GM19468 (cell line): ENCODE results near the gene SGSH.
"Not testable (repeated sequence)": the region's sequence is repeated elsewhere in the genome, so short reads cannot be mapped to it uniquely, and the experiment has no call there.

Source experiments
- ATAC-seq: cut with Tn5 transposase; IDR thresholded peaks from one replicate; pipeline ENCODE4 v1.9.1; 2021; ENCODE audit warnings: mild to moderate bottlenecking, moderate library complexity, moderate number of reproducible peaks; ENCODE audit not compliant: unreplicated experiment; ENCODE audit errors: extremely low read depth

Gene SGSH

DNA sequence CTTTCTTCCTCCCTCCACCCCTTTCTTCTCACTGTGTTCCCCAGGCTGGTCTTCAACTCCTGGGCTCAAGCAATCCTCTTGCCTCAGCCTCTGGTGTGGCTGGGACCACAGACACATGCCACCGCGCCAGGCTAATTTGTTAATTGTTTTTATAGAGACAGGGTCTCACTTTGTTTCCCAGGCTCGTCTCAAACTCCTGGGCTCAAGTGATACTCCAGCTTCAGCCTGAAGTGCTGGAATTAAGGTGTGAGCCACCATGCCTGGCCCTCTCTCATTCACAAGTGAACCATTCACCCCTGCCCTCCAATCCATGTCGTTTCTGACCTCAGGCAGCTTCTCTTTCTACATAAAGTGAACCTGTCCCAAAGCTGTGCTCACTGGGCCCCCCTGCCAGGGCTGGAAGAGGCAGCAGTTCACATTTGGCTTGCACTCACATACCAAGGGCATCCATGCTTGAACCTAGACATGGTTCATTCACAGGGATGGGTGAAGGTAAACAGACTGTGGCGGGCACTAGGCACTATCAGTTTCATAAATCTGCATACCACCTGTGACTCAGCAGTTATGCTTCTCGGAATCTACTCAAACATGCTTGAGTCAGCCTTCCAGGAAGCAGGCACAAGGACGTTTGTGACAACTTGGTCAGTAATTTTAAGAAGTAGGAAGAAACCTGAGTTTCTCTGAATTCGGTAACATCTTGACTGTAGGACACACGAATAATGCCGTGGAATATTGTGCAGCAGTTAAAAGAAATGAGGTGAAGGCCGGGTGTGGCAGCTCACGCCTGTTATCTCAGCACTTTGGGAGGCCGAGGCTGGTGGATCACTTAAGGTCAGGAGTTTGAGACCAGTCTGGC lies 34.5 kb upstream of the SGSH start:
- peak; percentile 32 for ATAC-seq

DNA sequence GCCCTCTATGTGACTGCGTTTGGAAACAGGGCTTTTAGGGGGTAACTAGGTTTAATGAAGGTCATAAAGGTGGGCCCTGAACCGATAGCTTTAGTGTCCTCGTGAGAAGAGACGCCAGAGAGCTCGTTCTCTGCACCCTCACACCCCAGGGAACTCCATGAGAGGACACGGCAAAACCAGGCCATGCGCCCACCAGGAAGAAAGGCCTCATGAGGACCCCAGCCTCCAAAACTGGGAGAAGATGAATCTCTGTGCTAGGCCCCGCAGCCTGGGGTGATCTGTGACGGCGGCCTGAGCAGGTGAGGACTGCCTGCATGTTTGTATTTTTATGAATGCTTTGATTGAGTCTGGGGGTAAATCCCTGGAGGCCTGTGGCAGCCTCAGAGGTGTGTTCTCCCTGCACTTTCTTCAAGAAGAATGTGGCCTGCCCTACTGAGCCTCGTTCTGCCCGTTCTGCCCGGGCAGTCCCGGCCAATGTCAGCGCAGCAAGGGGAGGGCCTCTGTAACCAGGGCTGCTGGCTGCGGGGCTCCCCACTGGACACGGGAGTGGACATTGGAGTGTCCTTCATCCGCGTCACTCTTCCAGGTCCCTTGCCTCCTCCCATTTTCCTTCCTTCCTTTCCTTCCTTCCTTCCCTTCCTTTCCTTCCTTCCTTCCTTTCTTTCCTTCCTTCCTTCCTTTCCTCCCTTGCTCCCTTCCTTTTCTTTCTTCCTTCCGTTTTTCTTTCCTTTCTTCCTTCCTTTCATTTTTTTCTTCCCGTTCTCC lies 33.7 kb upstream of the SGSH start:
- ATAC-seq, result no peak

DNA sequence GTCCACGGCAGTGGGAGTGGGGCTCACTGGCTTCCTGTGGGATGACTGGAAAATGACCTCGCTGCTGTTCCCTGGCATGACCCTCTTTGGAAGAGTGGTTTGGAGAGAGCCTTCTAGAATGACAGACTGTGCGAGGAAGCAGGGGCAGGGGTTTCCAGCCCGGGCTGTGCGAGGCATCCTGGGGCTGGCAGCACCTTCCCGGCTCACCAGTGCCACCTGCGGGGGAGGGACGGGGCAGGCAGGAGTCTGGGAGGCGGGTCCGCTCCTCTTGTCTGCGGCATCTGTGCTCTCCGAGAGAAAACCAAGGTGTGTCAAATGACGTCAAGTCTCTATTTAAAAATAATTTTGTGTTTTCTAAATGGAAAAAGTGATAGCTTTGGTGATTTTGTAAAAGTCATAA lies 32.7 kb upstream of the SGSH start:
- no peak for ATAC-seq

DNA sequence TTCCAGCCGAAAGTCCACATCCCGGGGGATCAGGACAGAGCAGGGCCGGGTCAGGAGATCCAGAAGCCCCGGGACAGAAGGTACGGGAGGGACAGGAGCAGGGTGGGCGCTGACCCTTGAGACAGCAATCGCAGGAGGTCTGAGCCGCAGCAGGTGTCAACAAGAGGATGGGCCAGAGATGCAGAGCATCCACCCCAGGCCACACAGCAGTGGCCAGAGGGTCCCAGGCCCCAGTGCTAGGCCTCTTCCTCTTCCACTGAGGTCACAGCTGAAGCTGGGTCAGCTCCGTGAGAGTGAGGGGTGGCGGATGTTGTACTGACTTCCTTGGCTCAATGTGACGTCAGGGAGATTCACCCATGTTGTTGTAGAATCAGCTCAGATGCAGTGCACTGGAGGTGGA lies 31.8 kb upstream of the SGSH start:
- no peak for ATAC-seq

DNA sequence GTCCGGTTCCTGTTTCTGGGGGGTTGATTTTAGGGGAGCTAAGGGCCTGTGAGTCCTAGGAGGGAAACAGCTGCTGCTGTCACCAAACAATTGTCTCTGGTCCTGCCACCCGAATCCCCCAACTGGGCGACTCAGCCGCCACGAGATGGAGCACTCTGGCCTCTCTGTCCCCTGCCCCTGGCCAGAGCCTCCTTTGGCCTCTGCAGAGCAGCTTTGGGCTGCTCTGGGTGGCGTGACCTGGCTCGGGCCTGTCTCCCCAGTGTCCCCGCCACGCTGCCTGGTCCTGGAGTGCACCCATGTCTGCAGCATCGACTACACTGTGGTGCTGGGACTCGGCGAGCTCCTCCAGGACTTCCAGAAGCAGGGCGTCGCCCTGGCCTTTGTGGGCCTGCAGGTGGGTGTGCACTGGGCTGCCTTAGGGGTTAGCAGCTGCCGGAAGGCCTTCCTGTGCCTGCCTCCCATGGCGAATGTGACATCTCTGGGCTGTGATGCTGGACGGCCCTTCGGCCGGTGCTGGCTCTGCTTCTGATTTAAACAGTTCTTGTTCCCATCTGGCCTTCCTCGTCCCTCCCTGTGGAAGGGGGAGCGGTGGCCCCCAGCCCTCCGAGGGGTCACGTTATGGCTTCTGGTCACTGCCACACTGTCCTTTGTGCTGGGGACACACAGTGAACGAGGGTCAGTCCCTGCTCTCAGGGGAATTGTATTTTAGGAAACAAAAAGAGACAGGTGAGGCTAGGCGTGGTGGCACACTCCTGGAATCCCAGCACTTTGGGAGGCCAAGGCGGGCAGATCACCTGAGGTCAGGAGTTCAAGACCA lies 29.0 kb upstream of the SGSH start:
- ATAC-seq, result no peak

DNA sequence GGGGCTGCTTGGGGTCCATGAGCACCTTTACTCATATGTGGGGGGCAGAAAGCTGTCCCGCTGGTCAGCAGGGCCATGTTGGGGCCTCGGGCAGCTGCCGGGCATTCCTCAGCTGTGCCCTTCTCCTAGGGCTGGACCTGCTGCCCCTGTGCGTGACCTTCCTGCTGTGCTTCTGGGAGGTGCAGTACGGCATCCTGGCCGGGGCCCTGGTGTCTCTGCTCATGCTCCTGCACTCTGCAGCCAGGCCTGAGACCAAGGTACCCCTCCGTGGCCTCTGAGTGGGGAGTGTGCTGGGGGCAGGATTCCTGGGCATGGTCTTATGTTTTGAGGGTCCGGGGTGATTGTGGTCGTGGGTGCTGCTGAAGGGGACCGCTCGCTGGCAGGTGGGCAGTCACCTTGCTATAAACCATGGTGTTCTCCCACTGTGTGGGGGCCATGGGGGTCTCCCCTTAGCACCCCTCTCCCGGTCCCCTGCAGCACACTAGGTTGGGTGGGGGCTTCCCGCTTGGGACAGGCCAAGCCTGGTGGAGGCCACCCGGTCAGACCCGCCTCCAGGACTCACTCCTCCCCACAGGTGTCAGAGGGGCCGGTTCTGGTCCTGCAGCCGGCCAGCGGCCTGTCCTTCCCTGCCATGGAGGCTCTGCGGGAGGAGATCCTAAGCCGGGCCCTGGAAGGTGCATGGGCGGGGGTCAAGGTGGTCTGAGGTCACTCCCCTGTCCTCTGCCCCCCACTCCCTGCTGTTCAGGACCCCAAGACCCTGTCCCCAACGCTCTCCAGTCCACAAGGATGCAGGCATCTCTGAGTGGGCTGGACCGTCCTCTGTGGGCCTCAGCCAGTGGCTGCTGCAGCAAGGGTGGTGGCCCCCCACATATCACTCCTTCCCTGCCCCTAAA lies 28.1 kb upstream of the SGSH start:
- ATAC-seq, result no peak

DNA sequence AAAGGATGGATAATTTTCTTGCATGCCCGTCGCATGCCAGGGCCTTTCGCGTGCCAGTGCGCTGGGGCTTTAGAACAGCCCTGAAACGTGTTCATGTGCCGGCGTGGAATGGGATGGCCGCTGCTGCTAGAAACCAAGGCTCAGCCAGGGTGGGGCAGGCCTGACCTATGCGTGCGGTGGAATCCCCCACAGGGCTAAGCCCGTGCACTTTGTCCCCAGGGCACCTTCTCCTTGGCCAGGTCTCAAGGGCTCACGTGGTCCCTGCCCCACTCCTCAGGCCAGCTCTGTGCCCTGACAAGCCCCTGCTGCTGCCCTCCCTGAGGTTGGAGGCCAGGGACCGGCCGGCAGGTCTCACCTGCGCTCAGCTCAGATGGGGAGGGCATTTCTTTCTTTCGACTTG lies 27.4 kb upstream of the SGSH start:
- no peak for ATAC-seq

DNA sequence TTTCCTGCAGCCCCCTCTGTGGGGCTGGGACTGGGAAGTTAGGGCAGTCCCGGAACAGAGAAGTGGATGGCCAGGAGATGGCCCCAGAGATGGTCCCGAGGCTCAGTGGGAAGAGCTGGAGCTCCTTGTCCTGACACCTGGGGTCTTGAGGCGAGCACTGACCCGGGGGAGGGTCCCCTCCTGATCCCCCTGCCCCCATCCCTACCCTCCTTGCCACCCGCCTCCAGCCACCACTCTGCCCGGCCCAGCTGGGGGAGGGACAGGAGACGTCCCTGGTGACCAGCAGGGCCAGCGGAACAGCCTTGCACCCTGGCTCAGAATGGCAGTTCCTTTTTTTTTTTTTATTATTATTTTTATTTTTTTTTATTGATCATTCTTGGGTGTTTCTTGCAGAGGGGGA lies 26.6 kb upstream of the SGSH start:
- no peak for ATAC-seq

DNA sequence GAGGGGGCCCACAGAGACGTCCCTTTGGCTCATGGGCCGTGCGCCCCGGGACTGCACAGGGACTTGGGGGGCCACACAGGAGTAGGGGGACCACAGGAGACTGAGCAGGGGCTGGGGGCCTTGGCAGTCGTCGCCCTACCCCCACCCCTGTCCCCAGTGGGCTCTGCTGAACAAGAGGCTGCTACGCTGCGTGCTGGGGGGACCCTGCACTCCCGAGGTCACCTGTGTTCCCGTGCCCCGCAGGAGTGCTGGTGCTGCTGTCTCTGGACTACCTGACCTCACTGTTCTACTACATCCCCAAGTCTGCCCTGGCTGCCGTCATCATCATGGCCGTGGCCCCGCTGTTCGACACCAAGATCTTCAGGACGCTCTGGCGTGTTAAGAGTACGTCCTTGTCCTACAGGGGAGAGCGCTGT lies 26.1 kb upstream of the SGSH start:
- no peak for ATAC-seq

DNA sequence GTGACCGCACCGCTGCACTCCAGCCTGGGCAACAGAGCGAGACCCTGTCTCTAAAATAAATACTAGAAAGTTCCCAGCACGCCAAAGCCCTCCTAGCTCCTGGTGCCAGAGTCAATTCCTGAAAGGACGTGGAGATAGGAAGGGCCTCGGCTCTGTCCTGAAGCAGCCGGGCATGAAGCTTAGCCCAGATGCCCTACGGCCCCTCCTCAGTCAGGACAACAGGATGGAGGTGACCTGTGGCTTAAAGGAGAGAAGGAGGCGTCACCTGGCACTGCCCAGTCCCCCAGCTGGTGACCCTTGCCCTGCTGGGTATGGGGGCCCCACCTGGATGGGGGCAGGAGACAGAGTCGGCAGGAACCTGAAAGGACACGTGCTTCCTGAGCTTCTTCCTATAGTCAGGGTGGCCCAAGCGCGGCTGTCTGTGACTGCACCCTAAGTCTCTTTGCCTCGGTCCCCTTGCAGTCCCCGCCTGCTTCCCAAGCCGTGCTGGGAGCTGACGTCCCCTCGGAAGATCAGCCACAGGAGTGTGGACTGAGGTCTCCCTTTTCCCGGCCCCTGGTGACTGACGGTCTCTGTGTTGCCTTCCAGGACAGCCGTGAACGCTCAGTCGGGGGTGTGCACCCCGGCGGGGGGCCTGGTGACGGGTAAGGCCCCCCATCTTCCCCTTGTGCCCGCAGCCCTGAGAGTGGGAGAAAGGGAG lies 25.6 kb upstream of the SGSH start:
- no peak for ATAC-seq

DNA sequence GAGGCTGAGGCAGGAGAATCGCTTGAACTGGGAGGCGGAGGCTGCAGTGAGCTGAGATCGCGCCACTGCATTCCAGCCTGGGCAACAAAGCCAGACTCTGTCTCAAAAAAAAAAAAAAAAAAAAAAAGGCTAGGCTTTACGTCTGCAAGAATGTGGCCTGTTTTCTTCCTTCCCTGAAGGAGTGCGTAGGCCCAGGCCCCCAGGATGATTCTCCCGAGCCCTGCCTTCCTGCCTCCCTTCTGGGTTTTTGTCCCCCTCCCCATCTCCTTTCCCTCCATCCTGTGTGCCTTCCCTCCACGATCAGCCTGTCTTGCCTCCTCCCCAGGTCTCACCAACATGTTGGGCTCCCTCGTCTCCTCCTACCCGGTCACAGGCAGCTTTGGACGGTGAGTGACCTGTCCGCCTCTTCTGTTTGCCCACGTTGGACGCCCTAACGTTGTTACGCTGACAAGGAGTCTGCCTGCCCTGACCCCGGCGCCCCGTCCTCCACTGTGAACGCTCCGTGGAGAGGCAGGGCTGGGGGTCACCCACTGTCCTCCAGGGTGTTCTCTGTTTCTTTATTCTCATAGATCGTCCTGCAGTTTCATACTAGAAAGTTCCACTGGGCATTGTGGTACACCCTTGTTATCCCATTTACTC lies 24.9 kb upstream of the SGSH start:
- ATAC-seq, result no peak

DNA sequence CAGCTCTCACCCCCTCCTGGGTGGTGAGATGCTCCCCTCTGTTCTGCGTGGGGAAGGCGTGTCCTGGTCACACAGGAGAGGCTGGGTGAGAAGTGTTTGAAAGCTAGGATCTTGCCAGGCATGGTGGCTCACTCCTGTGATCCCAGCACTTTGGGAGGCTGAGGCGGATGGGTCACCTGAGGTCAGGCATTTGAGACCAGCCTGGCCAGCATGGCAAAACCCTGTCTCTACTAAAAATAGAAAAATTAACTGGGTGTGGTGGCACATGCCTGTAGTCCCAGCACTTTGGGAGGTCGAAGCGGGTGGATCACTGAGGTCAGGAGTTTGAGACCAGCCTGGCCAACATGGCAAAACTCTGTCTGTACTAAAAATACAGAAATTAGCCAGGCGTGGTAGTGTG lies 24.3 kb upstream of the SGSH start:
- not testable (repeated sequence) for ATAC-seq

DNA sequence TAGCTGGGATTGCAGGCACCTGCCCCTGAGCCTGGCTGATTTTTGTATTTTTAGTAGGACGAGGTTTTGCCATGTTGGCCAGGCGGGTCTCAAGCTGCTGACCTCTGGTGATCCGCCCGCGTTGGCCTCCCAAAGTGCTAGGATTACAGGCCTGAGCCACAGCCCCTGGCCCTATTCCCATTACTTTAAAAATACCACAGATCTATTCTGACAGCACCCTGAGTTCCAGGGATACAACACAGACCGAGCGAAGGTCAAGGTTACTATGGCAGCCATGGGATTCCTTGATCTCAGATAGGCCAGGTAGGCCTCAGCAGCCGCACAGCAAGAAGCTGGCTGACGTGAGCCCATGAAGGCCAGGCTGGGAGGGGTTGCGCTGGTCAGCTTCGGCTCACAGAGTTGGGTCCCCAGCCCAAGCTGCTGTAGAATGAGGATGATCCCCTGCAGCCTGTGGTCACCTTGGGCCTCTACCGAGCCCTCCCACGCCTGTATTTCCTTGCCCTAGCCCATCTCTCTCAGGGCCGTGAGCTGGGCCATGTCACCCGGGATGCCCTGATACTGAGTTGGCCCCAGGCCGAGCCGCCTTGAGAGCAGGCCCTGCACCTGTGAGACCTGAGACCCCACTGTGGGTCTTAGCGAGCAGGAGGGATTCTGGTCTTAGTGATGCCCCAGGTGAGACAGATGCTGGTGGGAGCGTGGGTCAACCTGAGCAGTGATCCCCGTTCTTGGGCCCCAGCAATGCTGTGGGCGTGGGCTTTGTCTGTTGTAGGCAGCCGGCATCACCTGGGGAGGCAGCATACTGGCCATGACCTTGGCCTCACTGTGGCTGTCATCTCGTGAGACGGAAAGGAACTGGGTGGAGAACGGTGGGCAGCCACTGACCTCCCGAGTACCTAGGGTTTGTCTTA lies 23.6 kb upstream of the SGSH start:
- no peak for ATAC-seq

DNA sequence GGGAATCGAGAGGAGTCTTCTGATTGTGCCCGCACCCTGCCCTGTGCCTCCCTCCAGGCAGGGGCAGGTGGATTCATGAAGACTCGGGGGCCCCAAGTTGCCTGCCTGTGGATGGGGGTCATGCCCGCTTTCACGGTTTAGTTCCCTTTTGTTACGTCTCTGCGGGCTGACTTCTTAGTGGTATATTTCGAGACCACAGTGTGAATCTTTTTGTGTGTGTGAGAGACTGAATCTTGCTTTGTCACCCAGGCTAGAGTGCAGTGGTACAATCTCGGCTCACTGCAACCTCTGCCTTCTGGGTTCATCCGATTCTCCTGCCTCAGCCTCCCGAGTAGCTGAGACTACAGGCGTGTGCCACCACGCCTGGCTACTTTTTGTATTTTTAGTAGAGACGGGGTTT lies 22.4 kb upstream of the SGSH start:
- ATAC-seq, result no peak

DNA sequence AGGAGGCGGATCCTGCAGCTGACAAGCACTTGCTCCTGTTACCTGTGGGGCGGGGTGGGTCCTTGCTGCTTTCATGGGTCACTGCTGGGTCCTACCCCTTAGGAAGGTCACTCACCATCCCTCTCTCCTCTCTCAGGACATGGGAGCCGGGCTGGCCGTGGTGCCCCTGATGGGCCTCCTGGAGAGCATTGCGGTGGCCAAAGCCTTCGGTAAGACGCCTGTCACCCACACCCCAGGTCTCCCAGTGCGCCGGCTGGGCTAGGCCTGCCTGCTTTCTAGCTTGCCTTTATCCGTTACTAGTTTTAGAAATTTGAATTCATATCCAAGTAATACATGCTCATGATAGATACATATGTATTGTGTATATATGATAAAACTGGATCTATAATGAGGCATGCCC lies 17.3 kb upstream of the SGSH start:
- ATAC-seq, result no peak

DNA sequence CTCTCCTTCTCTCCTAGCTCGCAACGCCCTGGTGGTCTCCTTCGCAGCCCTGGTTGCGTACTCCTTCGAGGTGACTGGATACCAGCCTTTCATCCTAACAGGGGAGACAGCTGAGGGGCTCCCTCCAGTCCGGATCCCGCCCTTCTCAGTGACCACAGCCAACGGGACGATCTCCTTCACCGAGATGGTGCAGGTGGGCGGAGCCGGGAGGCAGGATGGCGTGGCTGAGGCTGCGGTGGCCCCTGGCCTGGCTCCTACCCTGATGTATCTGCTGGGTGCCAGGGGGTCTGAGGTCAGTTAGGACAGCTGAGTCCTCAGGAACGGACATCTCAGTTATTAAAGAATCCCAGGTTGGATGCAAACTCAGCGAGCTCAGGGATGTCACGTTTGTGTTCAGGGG lies 16.8 kb upstream of the SGSH start:
- ATAC-seq, result no peak

DNA sequence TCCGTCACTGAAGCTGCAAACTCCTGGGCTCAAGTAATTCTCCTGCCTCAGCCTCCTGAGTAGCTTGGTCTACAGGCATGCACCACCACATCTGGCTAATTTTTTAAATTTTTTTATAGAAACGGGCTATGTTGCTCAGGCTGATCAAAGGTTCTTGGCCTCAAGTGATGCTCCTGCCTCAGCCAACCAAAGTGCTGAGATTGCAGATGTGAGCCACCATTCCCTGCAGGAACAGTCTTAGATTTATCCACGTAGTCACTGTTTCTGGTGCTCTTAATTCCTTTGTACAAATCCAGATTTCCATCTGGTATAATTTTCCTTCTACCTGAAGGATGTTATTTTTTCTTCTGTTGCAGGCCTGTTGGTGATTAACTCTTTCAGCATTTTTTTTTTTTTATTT lies 13.1 kb upstream of the SGSH start:
- no peak for ATAC-seq

DNA sequence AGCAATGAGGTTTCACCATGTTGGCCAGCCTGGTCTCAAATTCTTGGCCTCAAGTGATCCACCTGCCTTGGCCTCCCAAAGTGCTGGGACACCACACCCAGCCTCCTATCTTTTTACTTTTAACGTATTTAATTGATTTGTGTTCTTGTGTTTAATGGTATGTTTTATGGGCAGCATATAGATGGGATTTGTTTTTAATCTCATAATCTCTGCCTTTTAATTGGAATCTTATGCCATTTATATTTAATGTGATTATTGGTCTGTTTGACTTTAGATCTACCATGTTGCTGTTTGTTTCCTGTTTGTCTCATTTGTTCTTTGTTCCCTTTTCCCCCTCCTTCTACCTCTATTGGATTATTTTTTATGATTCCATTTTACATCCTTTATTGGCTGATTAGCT lies 12.3 kb upstream of the SGSH start:
- ATAC-seq, result no peak
